GM10266 (cell line): ENCODE results near the gene GPR31.

Experiments
- DNase-seq: peaks from one replicate; pipeline ENCODE4 v3.0.0; 2012; ENCODE audit errors: extremely low spot score
- CTCF ChIP-seq: IDR thresholded peaks from 2 replicates; pipeline ENCODE4 v1.5.1; 2012; ENCODE audit warnings: mild to moderate bottlenecking, low read depth; ENCODE audit not compliant: control insufficient read depth, insufficient read depth; ENCODE audit errors: missing control alignments

Gene GPR31

DNA sequence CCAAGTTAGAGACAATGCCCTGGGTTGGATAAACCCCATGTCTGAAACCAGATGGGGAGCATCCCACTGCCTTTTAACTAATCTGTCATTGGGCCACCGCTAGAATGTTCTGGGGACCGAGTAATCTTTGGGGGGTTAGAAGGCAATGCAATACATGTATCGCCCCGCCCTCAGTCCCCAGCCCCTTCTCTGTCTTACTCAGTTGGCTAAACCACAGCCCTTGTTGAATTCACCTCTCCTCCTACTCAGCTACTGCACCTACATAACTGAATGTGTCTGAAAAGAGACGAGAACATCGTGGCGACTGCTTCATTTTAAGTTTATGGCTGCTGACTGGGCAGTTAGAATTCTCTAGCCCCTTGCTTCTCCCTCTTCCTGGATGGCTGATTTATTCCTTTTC is 50.0 kb downstream of the GPR31 start:
- no peak for DNase-seq
- no peak for TF ChIP-seq CTCF

DNA sequence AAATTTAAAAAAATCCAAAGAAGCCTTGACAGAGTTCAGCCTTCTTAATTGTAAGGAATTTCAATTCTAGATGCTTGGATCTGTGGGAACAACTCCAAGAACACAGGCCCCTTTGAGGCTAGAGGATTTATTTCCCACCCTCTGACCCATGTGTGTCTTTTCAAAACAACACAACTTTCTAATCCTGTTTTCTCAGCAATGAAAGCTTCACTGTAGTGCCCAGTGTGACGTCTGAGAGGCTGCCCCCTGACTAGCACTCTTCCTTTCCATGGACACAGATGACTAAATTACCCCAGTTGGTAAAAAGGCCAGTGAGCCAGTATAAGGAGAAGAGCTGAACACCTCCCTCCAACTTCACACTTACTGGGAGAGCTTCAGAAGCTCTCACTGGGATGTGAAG is 51.4 kb downstream of the GPR31 start:
- DNase-seq: no peak
- no peak for TF ChIP-seq CTCF
